Right lobe of liver (tissue), 4 donors: ENCODE measurements around the gene TRNT1.

ENCODE experiments used
- POLR2A ChIP-seq: fragments of 450-650 bp; IDR thresholded peaks from one replicate; pipeline ENCODE4 v1.6.1; 2017; ENCODE audit warnings: antibody characterized with exemption, mild to moderate bottlenecking
- TF ChIP-seq, protein P1 (sequence below), 4 donors: fragments of 200-600 bp in 3 of 4; fragments of 450-650 bp in 1 of 4; IDR thresholded peaks; one replicate each; pipeline versions ENCODE4 v1.5.1 to v1.8.0; 2016 to 2022; ENCODE audit warnings: antibody characterized with exemption in 4 of 4, mild to moderate bottlenecking in 2 of 4
- donor health status: DM: no; HTN: no; CAD: no.
- donor health status: DM: no; HTN: no; CAD: no.
- donor health status: DM: no; HTN: yes; CAD: no.

DNA sequence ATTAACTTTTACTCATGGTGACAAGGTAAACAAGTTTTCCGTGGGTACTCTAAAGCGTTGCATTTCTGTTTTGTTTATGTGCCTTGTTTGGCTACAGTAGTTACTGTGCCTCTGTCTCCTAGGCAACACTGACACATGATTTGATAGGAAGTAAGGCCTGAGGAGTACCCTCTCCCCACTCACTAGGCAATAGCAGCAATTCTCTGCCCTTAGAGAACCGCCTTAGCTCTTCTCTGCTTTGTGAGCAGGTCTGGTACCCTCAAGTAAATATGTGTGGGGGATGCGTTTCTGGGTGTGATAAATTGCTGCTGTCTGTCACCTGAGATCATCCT is 16.5 kb upstream of the TRNT1 start, which contains the start of gene IL5RA:
- TF ChIP-seq, protein P1, sequence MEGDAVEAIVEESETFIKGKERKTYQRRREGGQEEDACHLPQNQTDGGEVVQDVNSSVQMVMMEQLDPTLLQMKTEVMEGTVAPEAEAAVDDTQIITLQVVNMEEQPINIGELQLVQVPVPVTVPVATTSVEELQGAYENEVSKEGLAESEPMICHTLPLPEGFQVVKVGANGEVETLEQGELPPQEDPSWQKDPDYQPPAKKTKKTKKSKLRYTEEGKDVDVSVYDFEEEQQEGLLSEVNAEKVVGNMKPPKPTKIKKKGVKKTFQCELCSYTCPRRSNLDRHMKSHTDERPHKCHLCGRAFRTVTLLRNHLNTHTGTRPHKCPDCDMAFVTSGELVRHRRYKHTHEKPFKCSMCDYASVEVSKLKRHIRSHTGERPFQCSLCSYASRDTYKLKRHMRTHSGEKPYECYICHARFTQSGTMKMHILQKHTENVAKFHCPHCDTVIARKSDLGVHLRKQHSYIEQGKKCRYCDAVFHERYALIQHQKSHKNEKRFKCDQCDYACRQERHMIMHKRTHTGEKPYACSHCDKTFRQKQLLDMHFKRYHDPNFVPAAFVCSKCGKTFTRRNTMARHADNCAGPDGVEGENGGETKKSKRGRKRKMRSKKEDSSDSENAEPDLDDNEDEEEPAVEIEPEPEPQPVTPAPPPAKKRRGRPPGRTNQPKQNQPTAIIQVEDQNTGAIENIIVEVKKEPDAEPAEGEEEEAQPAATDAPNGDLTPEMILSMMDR (IDR thresholded peaks at IDR 0.05) = no peak
- no peak for TF ChIP-seq POLR2A
